GM19193 (cell line): Measurements from ENCODE around the gene PLA2G5.

Experiments
- POLR2A ChIP-seq: IDR thresholded peaks from 4 replicates; pipeline ENCODE4 v1.6.1; 2011; ENCODE audit not compliant: insufficient read depth, insufficient read length; ENCODE audit errors: extremely low read depth

PLA2G5 gene

DNA sequence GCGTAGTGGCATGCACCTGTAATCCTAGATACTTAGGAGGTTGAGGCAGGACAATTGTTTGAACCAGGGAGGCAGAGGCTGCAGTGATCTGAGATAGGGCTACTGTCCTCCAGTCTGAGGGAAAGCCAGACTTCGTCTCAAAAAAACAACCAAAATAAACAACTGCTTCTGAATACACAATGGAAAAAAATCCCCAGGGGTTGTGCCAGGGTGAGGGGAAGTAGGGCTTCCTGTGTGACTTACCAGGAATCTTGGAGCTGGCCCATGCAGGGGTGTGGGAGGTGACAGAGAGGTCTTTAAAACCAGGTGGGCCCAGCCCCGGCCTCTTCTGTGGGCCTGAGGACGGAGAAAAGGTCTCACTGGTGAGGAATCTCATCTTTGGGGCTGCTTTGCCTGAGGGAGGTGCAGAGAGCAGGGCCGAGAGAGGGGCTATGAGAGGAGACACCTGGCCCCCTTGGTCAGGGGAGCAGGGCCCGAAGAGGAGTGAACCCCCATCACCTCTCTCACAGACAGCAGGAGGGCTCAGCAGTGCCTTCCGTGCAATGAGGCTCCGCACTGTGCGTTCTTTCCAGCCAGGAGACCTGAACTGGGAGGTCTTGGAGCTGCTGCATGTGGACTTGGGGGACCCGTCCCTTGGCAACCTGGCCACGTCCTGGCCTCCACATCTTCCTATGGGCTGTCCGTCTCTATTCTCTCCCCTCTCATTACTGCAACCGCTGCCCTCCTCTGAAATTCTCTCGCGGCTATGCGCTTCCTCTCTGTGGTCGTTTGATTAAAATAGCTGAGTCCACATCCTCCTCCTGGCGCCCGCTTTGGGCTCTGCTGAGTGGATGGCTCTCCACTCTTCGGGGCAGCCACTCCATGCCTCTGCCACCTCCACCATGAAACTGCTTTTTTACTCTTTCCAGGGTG lies 10.7 kb downstream of the PLA2G5 start:
- no peak for TF ChIP-seq POLR2A

DNA sequence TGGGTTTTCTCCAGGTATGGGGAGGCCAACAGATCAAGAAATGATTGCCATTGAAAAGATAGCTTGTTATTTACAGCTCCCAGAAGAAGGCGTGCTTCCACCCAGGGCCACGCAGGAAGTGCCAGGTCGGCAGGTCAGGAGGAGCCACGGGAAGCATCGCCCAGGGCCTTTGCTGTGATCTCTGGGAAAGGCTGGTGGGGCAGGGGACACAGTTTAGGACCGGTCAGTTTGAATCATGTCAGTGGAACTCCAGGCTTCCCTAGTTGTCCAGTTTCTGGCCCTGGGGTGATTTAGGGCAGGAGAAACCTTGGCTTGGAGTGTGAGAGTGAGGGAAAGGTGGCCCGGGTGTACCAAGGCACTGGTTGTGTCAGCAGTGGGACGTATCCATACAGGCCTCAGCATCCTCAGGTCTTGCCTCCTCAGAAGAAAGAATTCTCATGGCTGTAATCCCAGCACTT lies 11.4 kb downstream of the PLA2G5 start:
- no peak for TF ChIP-seq POLR2A

DNA sequence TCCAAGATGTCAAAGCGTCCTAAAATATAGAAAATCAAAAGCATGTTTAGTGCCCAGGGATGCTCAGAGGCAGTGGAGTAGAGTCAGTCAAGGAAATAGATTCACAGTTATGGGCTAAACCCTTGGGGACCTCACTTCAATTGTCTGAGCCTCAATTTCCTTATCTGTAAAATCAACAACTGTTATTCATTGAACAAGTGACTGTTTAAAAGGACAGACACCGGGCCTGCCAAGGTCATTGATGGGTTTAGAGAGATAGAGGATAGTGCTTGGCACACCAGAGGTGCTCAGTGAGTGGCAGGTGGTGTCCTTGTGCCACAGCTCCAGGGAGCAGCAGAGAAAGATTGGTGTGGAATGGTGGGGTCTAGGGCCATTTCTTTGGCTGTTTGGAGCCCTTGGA lies 12.8 kb downstream of the PLA2G5 start:
- no peak for TF ChIP-seq POLR2A

DNA sequence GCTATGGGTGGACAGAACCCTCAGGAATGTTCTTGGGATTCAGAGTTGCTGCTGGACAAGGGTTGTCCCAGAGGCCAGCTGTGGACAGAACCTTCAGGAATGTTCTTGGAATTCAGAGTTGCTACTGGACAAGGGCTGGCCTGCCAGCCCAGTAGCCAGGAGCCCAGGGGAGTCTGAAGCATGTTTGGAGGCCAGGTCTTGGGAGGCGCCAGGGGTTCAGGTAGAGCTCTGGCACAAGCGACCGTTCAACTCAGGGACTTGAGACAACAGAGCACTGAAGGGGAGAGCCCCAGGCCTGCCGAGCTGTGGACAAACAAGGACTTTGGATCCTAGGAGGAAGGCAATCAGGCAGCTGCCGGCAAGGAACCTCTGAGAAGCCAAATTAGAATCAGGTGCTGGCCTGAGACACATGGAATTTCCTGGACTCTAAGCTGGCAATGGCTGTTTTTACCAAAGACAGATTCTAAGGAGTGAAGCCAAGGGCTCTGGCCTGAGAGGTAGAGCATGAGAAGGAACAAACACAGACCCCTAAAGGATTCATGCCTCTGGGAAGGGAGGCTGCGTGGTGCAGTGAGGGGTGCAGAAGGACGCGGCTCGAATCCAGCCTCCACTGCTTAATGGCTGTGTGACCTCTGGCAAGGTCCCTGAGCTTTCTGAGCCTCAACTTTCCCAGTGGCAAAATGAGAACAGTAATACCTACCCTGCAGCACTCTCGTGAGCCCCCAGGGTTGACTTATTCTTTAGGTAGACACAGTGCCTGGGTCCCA lies 13.4 kb downstream of the PLA2G5 start:
- TF ChIP-seq POLR2A, result no peak

DNA sequence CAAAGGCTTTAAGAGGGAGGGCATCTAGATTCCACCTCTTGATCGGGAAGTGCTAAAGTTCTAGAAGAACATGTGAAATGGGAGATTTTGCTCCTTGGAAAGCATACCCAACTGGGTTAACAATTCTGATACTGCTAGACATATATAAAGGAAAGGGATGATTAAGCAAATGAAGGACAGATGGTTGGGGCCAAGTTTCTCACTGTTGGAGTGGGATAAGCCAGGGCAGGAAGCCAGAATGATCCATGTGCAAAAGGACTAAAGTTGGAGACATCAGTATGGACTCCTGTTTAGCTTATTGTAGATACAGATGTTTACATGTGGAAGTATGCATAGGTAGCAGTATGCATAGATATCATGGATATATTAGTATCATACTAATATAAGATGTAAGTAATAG lies 16.8 kb downstream of the PLA2G5 start:
- TF ChIP-seq POLR2A, result no peak

DNA sequence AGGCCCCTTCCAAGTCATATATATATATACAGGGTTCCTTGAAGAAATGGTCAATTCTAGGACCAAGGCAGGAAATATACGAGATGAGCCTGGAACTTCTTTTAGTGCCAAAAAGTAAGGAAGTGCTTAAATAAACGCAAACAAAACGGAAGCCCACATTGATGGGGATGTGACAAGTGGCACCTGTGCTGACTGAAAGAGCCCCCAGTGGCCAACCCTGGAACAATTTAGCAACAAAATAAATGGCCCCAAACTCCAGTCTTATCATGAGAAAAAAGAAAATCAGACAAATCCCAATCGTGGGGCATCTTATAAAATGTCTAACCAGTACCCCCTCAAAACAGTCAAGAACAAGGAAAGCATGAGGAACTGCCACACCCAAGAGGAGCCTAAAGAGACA lies 17.7 kb downstream of the PLA2G5 start:
- no peak for TF ChIP-seq POLR2A

DNA sequence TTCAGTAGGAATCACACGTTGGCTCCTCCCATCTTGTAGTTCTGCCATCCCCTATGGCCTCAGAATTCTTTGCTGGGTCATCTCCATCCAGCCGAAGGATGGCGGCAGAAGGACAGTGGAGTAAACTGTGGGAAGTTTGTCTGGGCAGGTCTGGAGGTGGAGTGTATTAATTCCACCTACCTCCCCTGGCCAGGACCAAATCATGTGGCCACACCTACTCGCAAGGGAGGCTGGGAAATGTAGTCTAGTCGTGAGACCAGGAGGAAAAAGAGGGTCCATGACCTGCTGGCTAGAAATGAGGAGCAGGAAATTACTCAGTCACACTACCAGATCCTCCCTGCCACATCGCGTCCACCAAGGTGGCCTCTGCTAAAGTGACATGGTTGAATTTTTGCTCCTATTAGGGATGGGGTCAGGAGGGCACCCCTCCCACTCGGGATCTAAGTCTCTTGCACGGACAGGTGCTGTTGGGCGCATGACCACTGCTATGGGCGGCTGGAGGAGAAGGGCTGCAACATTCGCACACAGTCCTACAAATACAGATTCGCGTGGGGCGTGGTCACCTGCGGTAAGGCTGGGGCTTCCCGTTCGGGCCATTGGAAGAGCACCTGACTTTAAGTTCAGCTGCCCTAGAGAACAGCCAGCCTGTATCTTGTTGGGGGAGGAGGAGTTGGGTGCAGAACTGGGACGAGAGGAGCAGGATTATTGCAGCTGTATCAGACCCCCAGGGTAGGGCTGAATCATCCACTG lies 19.5 kb downstream of the PLA2G5 start:
- TF ChIP-seq POLR2A, result no peak

DNA sequence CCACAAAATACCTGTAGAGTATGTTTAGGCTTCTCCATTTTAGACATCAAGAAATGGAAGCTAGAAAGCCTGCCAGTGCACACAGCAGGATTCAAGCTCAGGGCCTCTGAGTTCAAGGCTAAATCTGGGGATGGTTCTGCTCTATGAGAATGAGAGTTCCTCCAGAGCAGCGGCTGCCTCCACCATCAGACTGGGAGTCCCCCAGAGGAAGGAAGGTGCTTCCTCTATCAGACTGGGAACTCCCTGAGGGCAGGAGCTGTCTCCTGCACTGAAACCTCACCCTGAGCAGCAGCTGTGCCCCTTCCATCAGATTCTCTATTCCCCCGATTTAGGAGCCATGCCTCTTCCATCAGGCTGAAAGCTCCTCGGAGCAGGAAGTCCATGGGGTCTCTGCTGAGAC lies 20.1 kb downstream of the PLA2G5 start:
- TF ChIP-seq POLR2A, result no peak

DNA sequence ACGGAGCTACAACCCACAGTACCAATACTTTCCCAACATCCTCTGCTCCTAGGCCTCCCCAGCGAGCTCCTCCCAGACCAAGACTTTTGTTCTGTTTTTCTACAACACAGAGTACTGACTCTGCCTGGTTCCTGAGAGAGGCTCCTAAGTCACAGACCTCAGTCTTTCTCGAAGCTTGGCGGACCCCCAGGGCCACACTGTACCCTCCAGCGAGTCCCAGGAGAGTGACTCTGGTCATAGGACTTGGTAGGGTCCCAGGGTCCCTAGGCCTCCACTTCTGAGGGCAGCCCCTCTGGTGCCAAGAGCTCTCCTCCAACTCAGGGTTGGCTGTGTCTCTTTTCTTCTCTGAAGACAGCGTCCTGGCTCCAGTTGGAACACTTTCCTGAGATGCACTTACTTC lies 20.6 kb downstream of the PLA2G5 start:
- TF ChIP-seq POLR2A, result no peak

DNA sequence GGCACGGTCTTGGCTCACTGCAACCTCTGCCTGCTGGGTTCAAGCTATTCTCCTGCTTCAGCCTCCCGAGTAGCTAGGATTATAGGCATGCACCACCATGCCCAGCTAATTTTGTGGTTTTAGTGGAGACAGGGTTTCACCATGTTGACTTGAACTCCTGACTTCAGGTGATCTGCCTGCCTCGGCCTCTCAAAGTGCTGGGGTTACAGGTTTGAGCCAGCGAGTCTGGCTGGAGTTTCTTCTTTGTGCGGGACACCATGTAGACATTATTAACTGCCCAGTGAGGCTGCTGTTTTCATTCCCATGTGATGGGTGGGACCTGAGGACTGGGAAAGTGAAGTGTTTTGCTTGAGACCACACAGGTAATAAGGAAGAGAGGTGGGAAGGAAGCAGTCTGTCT lies 23.3 kb downstream of the PLA2G5 start:
- no peak for TF ChIP-seq POLR2A

DNA sequence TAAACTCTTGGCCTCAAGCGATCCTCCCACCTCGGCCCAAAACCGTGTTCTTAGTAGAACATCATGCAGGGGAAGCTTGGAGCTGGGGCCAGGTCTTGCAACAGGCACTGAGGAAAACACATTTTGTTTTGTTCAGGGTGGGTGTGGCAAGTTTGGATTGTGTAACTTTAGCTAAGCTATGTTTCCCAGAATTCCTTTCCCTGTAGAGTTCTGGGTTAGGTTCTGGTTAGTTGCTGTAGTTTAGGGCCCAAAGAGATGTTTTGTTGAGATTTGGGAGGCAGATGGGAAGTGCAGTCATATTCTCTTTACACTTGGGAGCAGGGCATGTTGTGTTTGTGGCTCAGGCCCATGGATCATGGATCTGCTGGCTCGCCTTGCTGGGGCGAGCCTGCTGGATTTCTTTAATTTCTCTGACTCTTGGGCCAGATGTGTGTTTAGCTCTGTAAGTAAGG lies 24.0 kb downstream of the PLA2G5 start:
- TF ChIP-seq POLR2A, result no peak

DNA sequence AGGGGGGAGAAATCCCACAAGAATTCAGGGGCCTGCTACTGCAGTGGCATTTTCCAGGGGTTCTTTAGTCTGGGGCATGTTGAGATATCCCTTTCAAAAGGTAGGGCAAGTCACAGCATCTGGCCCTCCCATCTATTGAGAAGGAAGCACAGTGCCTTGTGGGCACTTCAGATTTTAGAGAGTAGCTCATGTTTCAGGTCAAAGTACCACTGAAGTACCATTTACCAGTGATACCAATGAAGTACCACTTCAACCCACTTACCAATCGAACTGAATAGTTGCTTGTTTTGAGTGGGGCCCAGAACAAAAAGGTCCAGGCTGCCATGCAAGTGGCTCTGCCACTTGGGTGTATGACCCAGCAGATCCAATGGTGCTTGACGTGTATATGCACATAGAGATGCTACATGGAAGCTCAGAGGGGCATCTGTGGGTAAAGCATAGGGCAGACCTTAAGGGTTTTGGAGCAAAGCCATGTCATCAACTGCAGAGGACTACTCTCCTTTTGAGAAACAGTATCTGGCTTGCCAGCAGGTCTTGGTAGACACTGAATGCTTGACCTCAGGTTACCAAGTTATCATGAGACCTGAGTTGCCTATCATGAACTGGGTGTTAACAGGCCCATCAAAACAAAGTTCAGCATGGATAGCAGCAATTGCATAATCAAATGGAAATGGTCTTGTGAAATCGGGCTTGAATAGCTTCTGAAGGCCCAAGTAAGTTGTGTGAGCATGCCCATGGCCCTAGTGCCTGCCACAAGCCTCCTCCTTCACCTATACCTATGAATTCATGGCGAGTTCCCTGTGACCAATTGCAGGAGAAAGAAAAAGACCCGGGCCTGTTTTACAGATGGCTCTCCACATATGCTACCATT lies 25.8 kb downstream of the PLA2G5 start:
- TF ChIP-seq POLR2A, result no peak

DNA sequence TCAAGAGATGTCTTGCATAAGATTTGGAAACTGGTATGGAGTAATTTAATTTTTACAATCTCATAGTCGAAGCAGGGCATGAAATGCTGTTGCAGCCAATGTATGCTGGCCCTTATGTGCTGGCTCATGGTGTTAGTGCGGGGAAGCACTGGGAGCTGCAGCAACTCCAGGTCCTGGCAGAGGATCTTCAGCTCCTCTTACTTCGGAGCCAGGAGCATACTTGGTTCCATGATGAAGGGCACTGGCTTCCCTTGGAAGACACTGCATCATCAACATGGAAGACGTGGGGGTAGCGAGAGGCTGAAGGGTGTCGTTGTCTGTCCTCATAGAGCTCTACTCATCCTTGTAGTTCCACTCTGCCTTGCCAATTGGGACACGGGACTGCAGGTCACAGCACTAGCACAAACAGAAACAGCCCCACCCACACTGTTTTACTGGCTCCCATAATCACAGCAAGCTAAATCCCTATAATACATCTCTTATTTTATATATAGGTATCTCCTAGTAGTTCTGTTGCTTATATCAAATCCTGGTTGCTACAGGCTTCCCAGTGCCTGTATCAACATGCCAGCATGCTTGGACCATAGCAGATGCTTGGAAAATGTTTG lies 26.9 kb downstream of the PLA2G5 start:
- no peak for TF ChIP-seq POLR2A

DNA sequence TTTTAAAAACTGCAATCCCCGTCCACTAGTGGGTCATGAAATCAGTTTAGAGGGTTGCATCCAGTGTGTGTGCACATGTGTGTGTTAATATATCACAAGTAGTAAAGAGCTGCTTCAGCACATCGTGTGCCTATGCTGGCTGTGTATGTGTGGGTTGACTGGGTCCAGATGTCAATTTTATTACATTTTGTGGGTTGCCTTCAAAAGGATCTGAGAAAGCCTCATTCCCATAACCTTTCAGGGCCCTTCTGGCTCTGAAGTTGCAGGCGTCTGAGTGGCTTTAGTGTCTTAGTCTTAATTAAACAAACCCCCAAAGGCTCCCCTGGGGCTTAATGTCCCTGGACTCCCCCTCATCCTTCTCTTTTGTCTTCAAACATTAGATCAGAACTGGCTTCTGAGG lies 29.5 kb downstream of the PLA2G5 start:
- TF ChIP-seq POLR2A, result no peak

DNA sequence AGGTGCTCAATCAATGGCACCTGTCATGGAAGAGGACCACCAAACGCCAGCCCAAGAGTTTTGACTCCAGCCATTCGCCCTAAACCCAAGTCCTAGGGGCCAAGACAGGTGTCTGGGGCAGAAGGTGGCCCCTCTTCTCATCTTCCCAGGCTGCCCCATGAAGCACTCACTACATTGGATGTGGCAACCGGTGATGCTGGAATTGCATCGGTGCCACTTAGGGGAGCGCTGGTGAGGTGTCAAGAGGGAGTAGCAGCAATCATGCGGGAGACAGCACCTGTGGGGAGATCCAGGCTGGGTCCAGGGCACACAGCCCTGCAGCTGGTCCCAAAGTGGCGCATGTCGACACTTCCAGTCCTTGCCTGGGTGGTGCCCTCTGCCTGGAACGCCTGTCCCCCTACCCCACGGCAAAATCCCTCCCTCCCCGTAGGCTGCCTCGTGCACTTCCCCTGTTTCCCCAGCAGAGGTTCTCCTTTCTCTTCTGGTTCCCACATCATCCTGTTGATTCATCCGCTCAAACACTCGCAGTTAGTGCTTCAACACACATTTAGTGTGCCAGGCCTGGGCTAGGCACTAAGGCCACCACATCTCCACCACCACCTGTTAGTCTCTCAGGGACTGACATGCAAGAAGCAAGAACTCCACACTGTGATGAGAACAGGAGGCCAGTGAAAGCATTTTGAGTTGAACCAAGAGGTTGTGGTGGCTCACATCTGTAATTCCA lies 30.8 kb downstream of the PLA2G5 start:
- no peak for TF ChIP-seq POLR2A
